HepG2 (cell line): Measurements from ENCODE around the gene CMIP. TPM values are rescaled to one million over a fixed set of nuclear protein-coding genes. Genes with fewer than 3 reads are reported as not detected.

Experiments used
- ATAC-seq: fragments of 200-7000 bp; cut with Tn5 transposase; 3 replicates; pipeline ENCODE4 v1.9.1; 2020; ENCODE audit warnings: mild to moderate bottlenecking, moderate library complexity
- BruUV-seq: library from RNA; stranded (reverse); fragments of 400-500 nt; replicated peaks from 2 replicates; lab custom pipeline; 2021; lab: Mats Ljungman, UMichigan
- CTCF ChIA-PET: fragments of 300-600 bp; formaldehyde crosslinking; extraction: SDS; loops from one replicate; lab custom pipeline; 2021; ENCODE audit warnings: low total read pairs, inconsistent platforms, low intra/inter-chr PET ratio; lab: Yijun Ruan, JAX
- POLR2A ChIA-PET: fragments of 350-600 bp; sonication (Branson Sonifier 250); formaldehyde crosslinking; loops from one replicate; lab custom pipeline; 2020; ENCODE audit warnings: antibody characterized with exemption, inconsistent platforms; lab: Yijun Ruan, JAX
- DNase-seq: peaks from one replicate; pipeline ENCODE4 v3.0.0-alpha.2; 2015; ENCODE audit warnings: low spot score
- FAIRE-seq: peaks from 3 replicates; lab custom pipeline; 2011; peaks lifted over from hg19 to GRCh38; lab: Jason Lieb, UNC
- H2AFZ ChIP-seq: one replicate; pipeline ENCODE4 v1.6.1; 2011; ENCODE audit warnings: low read length, inconsistent platforms
- H3K27ac ChIP-seq: fragments of 300-600 bp; 3 replicates; pipeline ENCODE4 v1.8.0; 2011; ENCODE audit warnings: mixed run types, mild to moderate bottlenecking, mixed read lengths, low read length, inconsistent platforms; ENCODE audit not compliant: insufficient read depth; ENCODE audit errors: extremely low read length
- H3K27me3 ChIP-seq, 2 experiments: fragments of 200-600 bp in 1 of 2; 2 replicates in 1 of 2; 3 replicates in 1 of 2; pipeline versions ENCODE4 v1.6.0 to v1.8.0; 2011; ENCODE audit warnings: low read length in 2 of 2, mild to moderate bottlenecking in 2 of 2, moderate library complexity in 2 of 2, inconsistent platforms in 1 of 2; ENCODE audit not compliant: insufficient read depth in 2 of 2, control insufficient read depth in 1 of 2
- H3K36me3 ChIP-seq, 2 experiments: fragments of 200-600 bp in 1 of 2; replicated peaks in 1 of 2; 2 replicates in 1 of 2; 3 replicates in 1 of 2; pipeline versions ENCODE4 v1.5.1 to v1.8.0; 2011; ENCODE audit warnings: low read length in 2 of 2, inconsistent platforms in 1 of 2; ENCODE audit not compliant: insufficient read depth in 2 of 2, control insufficient read depth in 1 of 2
- H3K4me1 ChIP-seq: 2 replicates; pipeline ENCODE4 v1.5.1; 2012; ENCODE audit warnings: low read length, inconsistent platforms; ENCODE audit not compliant: insufficient read depth
- H3K4me2 ChIP-seq: 2 replicates; pipeline ENCODE4 v1.6.0; 2011; ENCODE audit warnings: low read depth, low read length, inconsistent platforms
- H3K4me3 ChIP-seq, 3 experiments: fragments of 200-600 bp in 1 of 3; sonication (generic), shearing (Covaris generic) in 1 of 3; replicated peaks in 1 of 3; 2 replicates each; pipeline ENCODE4 v1.5.1; 2011 to 2016; ENCODE audit warnings: low read length in 3 of 3, inconsistent platforms in 2 of 3, low read depth in 2 of 3, mild to moderate bottlenecking in 2 of 3, control low read depth in 1 of 3, mixed read lengths in 1 of 3; ENCODE audit not compliant: insufficient read depth in 1 of 3
- H3K79me2 ChIP-seq: one replicate; pipeline ENCODE4 v1.6.1; 2011; ENCODE audit warnings: low read length, inconsistent platforms; ENCODE audit not compliant: insufficient read depth
- H3K9ac ChIP-seq: 2 replicates; pipeline ENCODE4 v1.6.0; 2011; ENCODE audit warnings: mild to moderate bottlenecking, low read depth, low read length, inconsistent platforms; ENCODE audit not compliant: insufficient read depth
- H3K9me3 ChIP-seq: 2 replicates; pipeline ENCODE4 v1.5.1; 2012; ENCODE audit warnings: mild to moderate bottlenecking, low read length
- H4K20me1 ChIP-seq: 2 replicates; pipeline ENCODE4 v1.6.0; 2011; ENCODE audit warnings: inconsistent platforms, mild to moderate bottlenecking, low read length, moderate library complexity; ENCODE audit not compliant: insufficient read depth
- ATM ChIP-seq: fragments of 450-650 bp; IDR thresholded peaks from 2 replicates; pipeline ENCODE4 v1.7.1; 2017; ENCODE audit warnings: mild to moderate bottlenecking, borderline replicate concordance
- CC2D1A ChIP-seq: sonication (generic); formaldehyde crosslinking; IDR thresholded peaks from 2 replicates; pipeline ENCODE4 v1.8.1; 2023; ENCODE audit warnings: mild to moderate bottlenecking, missing genetic modification reagents
- FOXP1 ChIP-seq, 2 experiments: fragments of 450-650 bp in 1 of 2; IDR thresholded peaks; 2 replicates each; pipeline ENCODE4 v1.6.1; 2017 to 2018; ENCODE audit warnings: antibody characterized with exemption in 1 of 2
- KLF15 ChIP-seq: sonication (generic); formaldehyde crosslinking; IDR thresholded peaks from 2 replicates; pipeline ENCODE4 v1.8.1; 2023; ENCODE audit warnings: borderline replicate concordance, mild to moderate bottlenecking, inconsistent platforms, missing genetic modification reagents, mixed read lengths
- MAF1 ChIP-seq: sonication (generic); formaldehyde crosslinking; IDR thresholded peaks from 2 replicates; pipeline ENCODE4 v1.5.0; 2020; ENCODE audit warnings: missing genetic modification reagents, borderline replicate concordance
- NFE2L1 ChIP-seq: sonication (generic); formaldehyde crosslinking; IDR thresholded peaks from 2 replicates; pipeline ENCODE4 v1.4.0; 2020; ENCODE audit warnings: missing genetic modification reagents, mild to moderate bottlenecking, borderline replicate concordance
- SCMH1 ChIP-seq: sonication (generic); formaldehyde crosslinking; IDR thresholded peaks from 2 replicates; pipeline ENCODE4 v1.9.0; 2021; ENCODE audit warnings: missing genetic modification reagents, mild to moderate bottlenecking, borderline replicate concordance
- TBP ChIP-seq: sonication (generic); formaldehyde crosslinking; IDR thresholded peaks from 2 replicates; pipeline ENCODE4 v1.5.0; 2020; ENCODE audit warnings: missing genetic modification reagents
- ZBTB26 ChIP-seq: IDR thresholded peaks from 2 replicates; pipeline ENCODE4 v1.6.1; 2016; ENCODE audit warnings: missing compliant biosample characterization, missing genetic modification reagents, borderline replicate concordance
- ZBTB42 ChIP-seq: sonication (generic); formaldehyde crosslinking; IDR thresholded peaks from 2 replicates; pipeline ENCODE4 v1.5.0; 2020; ENCODE audit warnings: mild to moderate bottlenecking, missing genetic modification reagents
- ZNF44 ChIP-seq: sonication (generic); formaldehyde crosslinking; IDR thresholded peaks from 2 replicates; pipeline ENCODE4 v1.5.1; 2020; ENCODE audit warnings: mild to moderate bottlenecking, missing genetic modification reagents
- ZNF468 ChIP-seq: sonication (generic); formaldehyde crosslinking; IDR thresholded peaks from 2 replicates; pipeline ENCODE4 v1.8.0; 2022; ENCODE audit warnings: mild to moderate bottlenecking, moderate library complexity, missing genetic modification reagents
- ZNF687 ChIP-seq: sonication (generic); formaldehyde crosslinking; IDR thresholded peaks from 2 replicates; pipeline ENCODE4 v1.5.1; 2020; ENCODE audit warnings: mild to moderate bottlenecking, missing genetic modification reagents, moderate library complexity
- ZNF790 ChIP-seq: sonication (generic); formaldehyde crosslinking; IDR thresholded peaks from 2 replicates; pipeline ENCODE4 v1.8.0; 2022; ENCODE audit warnings: missing genetic modification reagents, mild to moderate bottlenecking, borderline replicate concordance
- WGBS: methylation state at CpG from one replicate; pipeline ENCODE4 v1.1.6; 2017; ENCODE audit warnings: low lambda C conversion rate; 5-methylcytosine and 5-hydroxymethylcytosine counted together
- in situ Hi-C: cut with HindIII; loops from 2 replicates; pipeline ENCODE4 v1.10.0; 2017; ENCODE audit warnings: low pct_unique_long_range_greater_than_20kb; ENCODE audit not compliant: extremely low pct_ligation_motif_present
- intact Hi-C: fragments of 100-400 bp; cut with micrococcal nuclease; formaldehyde crosslinking; loops from one replicate; pipeline ENCODE4 v1.10.0; 2022; ENCODE audit not compliant: unreplicated experiment
- polyA plus RNA-seq, 8 experiments: library from polyadenylated mRNA; depleted of rRNA in 3 of 8; stranded (reverse) in 7 of 8; unstranded in 1 of 8; fragments of >200 nt; fragmentation: Illumina TruSeq in 4 of 8; extraction: Trizol in 4 of 8; gene quantifications; 2 replicates each; pipeline versions ENCODE4 v1.2.1 to v1.2.3, GENCODE V29; 2011 to 2016; ENCODE audit warnings: low read depth in 4 of 8, missing spikeins in 1 of 8, mixed read lengths in 1 of 8; ENCODE audit not compliant: insufficient read depth in 1 of 8
- total RNA-seq, 5 experiments: library from RNA; depleted of rRNA; stranded (reverse); fragments of >200 nt; fragmentation: Illumina TruSeq; extraction: Trizol; gene quantifications; 2 replicates each; pipeline ENCODE4 v1.2.3, GENCODE V29; 2016; ENCODE audit warnings: low read depth in 1 of 5

CMIP gene
- total and polyA plus RNA-seq, 2 of the 13 experiments (the other 11 are each of a cell fraction or from before 2014, with no cell fraction given) = 10.9 to 18.1 TPM

- TF ChIP-seq ZNF687 (CRISPR knock-in tag) = peak; percentile 40
Observed at GRCh38 chr16:81567087-81567486, 122.5 kb downstream of the CMIP start (continued).

GRCh38 chr16:81567987-81568748, 123.6 kb downstream of the CMIP start:
- peak; percentile 58 for ATAC-seq
- TF ChIP-seq MAF1 (CRISPR knock-in tag) (no peak), SCMH1 (no peak), TBP (CRISPR knock-in tag) (no peak), CC2D1A (CRISPR knock-in tag) (no peak), ZBTB42 (CRISPR knock-in tag) (no peak), ZNF468 (CRISPR knock-in tag) (no peak), FOXP1 (IDR thresholded peaks at IDR 0.05) (no peak), FOXP1 (CRISPR knock-in tag; IDR thresholded peaks at IDR 0.05) (no peak), NFE2L1 (no peak; the same call in 1 of the 2 replicates), ZBTB26 (CRISPR knock-in tag) (no peak), KLF15 (CRISPR knock-in tag) (no peak), ZNF790 (CRISPR knock-in tag) (no peak), ZNF44 (CRISPR knock-in tag) (no peak), ATM (no peak)

More at GRCh38 chr16:81567987-81568748, 123.6 kb downstream of the CMIP start:
- ChIA-PET POLR2A (interaction anchor here (0.8 to 2.6 kb wide), 8 partner anchors 9 to 139 kb away, joined by 3 to 8 read pairs (median 4); no protein-coding TSS in a partner anchor), CTCF (no interaction called here)
- FAIRE-seq = no peak
- Histone ChIP-seq H4K20me1 (peaks cover 99% of the 10 kb centered on the region), H3K79me2 (peaks cover 98% of the 10 kb centered on the region), H3K4me1 (peaks cover 66% of the 10 kb centered on the region), H3K9ac (peak overlapping the region; percentile 14; the same call in 1 of the 2 replicates), H3K36me3 (peaks cover 8 to 14% of the 10 kb centered on the region in 2 experiments; a peak in 4 of 5 replicates), H2AFZ (no peak overlapping the region), H3K9me3 (no peaks in the 10 kb centered on the region), H3K27me3 (no peaks in the 10 kb centered on the region), H3K4me2 (peak overlapping the region; percentile 33), H3K27ac (peak overlapping the region; percentile 25), H3K4me3 (no peak overlapping the region; a peak in 1 of 6 replicates)
- DNase-seq = peak; percentile 74
- WGBS = 47% methylated on average over 13 of the region's 13 CpGs
- intact Hi-C loops = loop anchor here (1.0 kb wide), 1 partner anchor 19 kb away; no protein-coding TSS in a partner anchor
- BruUV-seq = no TSS peak
- in situ Hi-C loops = no loop called here
